ENCODE results near the gene KCNK1. TPM values are rescaled to one million over a fixed set of nuclear protein-coding genes. Genes with fewer than 3 reads are reported as not detected.

KCNK1 gene
- total RNA-seq = 0.32 TPM in 1 of 2 replicates, not detected in the other

GRCh38 chr1:233613252-233614172 is at the start of gene KCNK1:
Gene KCNK1, plus strand, starts transcription at chr1:233614106. Its CDS starts 66 bp downstream, at chr1:233614172.

